Activated T-cell treated with anti-CD3 and anti-CD28 coated beads, Interleukin-2, amount 50 U/mL, for 72 hours (primary cell): ENCODE data around the gene KCNMB1. TPM values are rescaled to one million over a fixed set of nuclear protein-coding genes. Genes with fewer than 3 reads are reported as not detected.

Experiments used
- ATAC-seq, 2 donors: fragments of 150-1000 bp; cut with Tn5 transposase; replicated peaks in 1 of 2; 2 replicates each; pipeline ENCODE4 v1.10.0; 2021; ENCODE audit warnings: moderate library complexity in 2 of 2, mild to moderate bottlenecking in 1 of 2
- DNase-seq, 2 donors: peaks; one replicate each; pipeline ENCODE4 v3.0.0; 2021 to 2022; ENCODE audit warnings: mixed read lengths in 1 of 2
- H3K27ac Mint-ChIP-seq: one replicate; pipeline ENCODE4 v1.8.0; 2022; ENCODE audit warnings: mild to moderate bottlenecking, moderate library complexity, mixed read lengths
- H3K27me3 Mint-ChIP-seq: one replicate; pipeline ENCODE4 v1.8.0; 2022; ENCODE audit warnings: low read depth, mixed read lengths
- H3K36me3 Mint-ChIP-seq, 2 donors: one replicate each; pipeline ENCODE4 v1.8.0; 2022; ENCODE audit warnings: mixed read lengths in 2 of 2, mild to moderate bottlenecking in 1 of 2; ENCODE audit not compliant: insufficient read depth in 2 of 2
- H3K4me1 Mint-ChIP-seq: one replicate; pipeline ENCODE4 v1.8.0; 2022; ENCODE audit warnings: low read depth, mixed read lengths
- H3K4me3 Mint-ChIP-seq, 2 donors: one replicate each; pipeline ENCODE4 v1.8.0; 2022; ENCODE audit warnings: mild to moderate bottlenecking in 2 of 2, mixed read lengths in 2 of 2, moderate library complexity in 2 of 2
- H3K9me3 Mint-ChIP-seq, 2 donors: one replicate each; pipeline ENCODE4 v1.8.0; 2022; ENCODE audit warnings: mixed read lengths in 2 of 2
- total RNA-seq, 2 donors: library from RNA; stranded (reverse); gene quantifications; one replicate each; pipeline ENCODE4 v1.2.3, GENCODE V29; 2022

Gene KCNMB1, protein sequence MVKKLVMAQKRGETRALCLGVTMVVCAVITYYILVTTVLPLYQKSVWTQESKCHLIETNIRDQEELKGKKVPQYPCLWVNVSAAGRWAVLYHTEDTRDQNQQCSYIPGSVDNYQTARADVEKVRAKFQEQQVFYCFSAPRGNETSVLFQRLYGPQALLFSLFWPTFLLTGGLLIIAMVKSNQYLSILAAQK
- not detected for total RNA-seq

- peaks cover 14% of the 10 kb centered on the region for H3K4me1 Mint-ChIP-seq
- DNase-seq, result no peak
Observed at GRCh38 chr5:170388818-170389549, at the start of gene KCNMB1. Gene KCNMB1 (minus strand): TSS chr5:170389367. CDS start chr5:170385447, 3,920 bp downstream.

GRCh38 chr5:170438581-170438980, 49.4 kb upstream of the KCNMB1 start:
- ATAC-seq (no peak), DNase-seq (no peak)
- Mint-ChIP-seq H3K4me1 (no peaks in the 10 kb centered on the region), H3K27me3 (no peaks in the 10 kb centered on the region), H3K9me3 (no peaks in the 10 kb centered on the region), H3K4me3 (no peak overlapping the region), H3K27ac (no peak overlapping the region), H3K36me3 (no peaks in the 10 kb centered on the region)

More at GRCh38 chr5:170388818-170389549, at the start of gene KCNMB1:
- Mint-ChIP-seq H3K4me3 (no peak within 1 kb of the TSS), H3K27me3 (peaks cover 7% of the 10 kb centered on the region), H3K36me3 (no peaks in the 10 kb centered on the region), H3K9me3 (no peaks in the 10 kb centered on the region), H3K27ac (no peak within 1 kb of the TSS)
- ATAC-seq, result no peak

- H3K36me3 Mint-ChIP-seq, result no peaks in the 10 kb centered on the region
- H3K4me1 Mint-ChIP-seq, result no peaks in the 10 kb centered on the region
- no peak for DNase-seq
- no peak overlapping the region for H3K27ac Mint-ChIP-seq
- ATAC-seq, result no peak
- no peaks in the 10 kb centered on the region for H3K9me3 Mint-ChIP-seq
- no peaks in the 10 kb centered on the region for H3K27me3 Mint-ChIP-seq
- H3K4me3 Mint-ChIP-seq, result no peak overlapping the region
Observed at GRCh38 chr5:170437621-170438375, 48.6 kb upstream of the KCNMB1 start.

GRCh38 chr5:170436335-170436734, 47.2 kb upstream of the KCNMB1 start:
- Mint-ChIP-seq H3K36me3 (no peaks in the 10 kb centered on the region), H3K27me3 (no peaks in the 10 kb centered on the region), H3K4me3 (no peak overlapping the region), H3K27ac (no peak overlapping the region), H3K9me3 (no peaks in the 10 kb centered on the region), H3K4me1 (no peaks in the 10 kb centered on the region)
- DNase-seq (no peak), ATAC-seq (no peak)

GRCh38 chr5:170434966-170435605, 45.9 kb upstream of the KCNMB1 start:
- Mint-ChIP-seq H3K9me3 (no peaks in the 10 kb centered on the region), H3K27ac (no peak overlapping the region)
- peak; percentile 67 to 83 for ATAC-seq

GRCh38 chr5:170432669-170433068, 43.5 kb upstream of the KCNMB1 start:
- Mint-ChIP-seq H3K4me1 (no peaks in the 10 kb centered on the region), H3K4me3 (no peak overlapping the region), H3K36me3 (no peaks in the 10 kb centered on the region), H3K27me3 (peaks cover 19% of the 10 kb centered on the region), H3K9me3 (no peaks in the 10 kb centered on the region), H3K27ac (no peak overlapping the region)
- DNase-seq (no peak), ATAC-seq (no peak)

More at GRCh38 chr5:170434966-170435605, 45.9 kb upstream of the KCNMB1 start:
- DNase-seq, result peak; percentile 53 to 72
- Mint-ChIP-seq H3K36me3 (no peaks in the 10 kb centered on the region), H3K27me3 (peaks cover 6% of the 10 kb centered on the region), H3K4me3 (no peak overlapping the region), H3K4me1 (no peaks in the 10 kb centered on the region)

DNA sequence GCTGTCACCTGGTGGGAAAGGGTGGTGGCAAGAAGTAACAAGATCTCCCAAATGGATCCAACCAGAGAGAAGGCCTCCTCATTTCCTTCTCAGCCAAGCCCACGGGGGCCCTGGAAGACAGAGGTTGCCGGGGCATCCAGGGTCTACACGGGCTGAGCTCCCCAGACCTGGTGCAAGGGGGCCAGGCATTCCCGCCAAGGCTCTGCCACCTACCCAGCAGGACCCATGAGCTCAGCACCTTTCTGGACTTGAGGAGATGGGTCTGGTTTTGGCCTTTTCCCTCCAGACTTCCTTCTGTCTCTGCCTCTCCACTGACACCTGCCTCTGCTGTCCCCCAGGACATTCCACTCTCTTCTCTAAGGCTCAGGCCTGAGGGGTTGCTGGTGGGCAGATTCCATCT, 42.4 kb upstream of the KCNMB1 start:
- H3K4me3 Mint-ChIP-seq, result no peak overlapping the region

GRCh38 chr5:170430866-170431437, 41.8 kb upstream of the KCNMB1 start:
- no peak for ATAC-seq
- no peak for DNase-seq
- H3K27me3 Mint-ChIP-seq, result peaks cover 19% of the 10 kb centered on the region
- H3K4me3 Mint-ChIP-seq, result no peak overlapping the region
- no peak overlapping the region for H3K27ac Mint-ChIP-seq
- no peaks in the 10 kb centered on the region for H3K36me3 Mint-ChIP-seq
- no peaks in the 10 kb centered on the region for H3K4me1 Mint-ChIP-seq
- no peaks in the 10 kb centered on the region for H3K9me3 Mint-ChIP-seq

More for the DNA sequence above, 42.4 kb upstream of the KCNMB1 start:
- H3K9me3 Mint-ChIP-seq, result no peaks in the 10 kb centered on the region
- DNase-seq (no peak), ATAC-seq (no peak)
- no peaks in the 10 kb centered on the region for H3K36me3 Mint-ChIP-seq
- no peak overlapping the region for H3K27ac Mint-ChIP-seq
- peaks cover 19% of the 10 kb centered on the region for H3K27me3 Mint-ChIP-seq
- no peaks in the 10 kb centered on the region for H3K4me1 Mint-ChIP-seq

DNA sequence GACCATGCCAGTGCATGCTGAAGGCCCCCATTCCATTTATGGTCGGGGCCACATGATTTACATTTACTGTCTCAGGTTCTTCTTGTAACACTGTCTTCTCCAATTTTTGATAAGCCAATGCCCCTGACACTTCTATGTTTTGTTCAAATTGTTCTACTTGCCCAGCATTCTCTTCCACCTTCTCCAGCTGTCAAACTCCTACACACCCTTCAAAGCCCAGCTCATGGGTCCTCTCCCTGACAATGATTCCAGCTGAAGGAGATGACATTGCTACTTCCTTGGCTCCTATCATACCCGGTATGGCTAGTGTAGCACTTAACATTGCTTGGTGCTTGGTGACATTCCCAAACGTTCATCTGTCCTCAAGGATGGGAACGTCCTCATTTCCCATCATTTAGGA, 41.1 kb upstream of the KCNMB1 start:
- H3K4me3 Mint-ChIP-seq, result no peak overlapping the region
- no peak overlapping the region for H3K27ac Mint-ChIP-seq
- peaks cover 19% of the 10 kb centered on the region for H3K27me3 Mint-ChIP-seq
- no peaks in the 10 kb centered on the region for H3K9me3 Mint-ChIP-seq
- H3K36me3 Mint-ChIP-seq, result no peaks in the 10 kb centered on the region
- DNase-seq (no peak), ATAC-seq (no peak)
- H3K4me1 Mint-ChIP-seq, result no peaks in the 10 kb centered on the region

- H3K27me3 Mint-ChIP-seq, result peaks cover 19% of the 10 kb centered on the region
- ATAC-seq, result no peak
- H3K36me3 Mint-ChIP-seq, result no peaks in the 10 kb centered on the region
- H3K4me1 Mint-ChIP-seq, result no peaks in the 10 kb centered on the region
- no peaks in the 10 kb centered on the region for H3K9me3 Mint-ChIP-seq
- DNase-seq, result no peak
- H3K4me3 Mint-ChIP-seq, result no peak overlapping the region
- H3K27ac Mint-ChIP-seq, result no peak overlapping the region
Observed at GRCh38 chr5:170429014-170429413, 39.8 kb upstream of the KCNMB1 start.

DNA sequence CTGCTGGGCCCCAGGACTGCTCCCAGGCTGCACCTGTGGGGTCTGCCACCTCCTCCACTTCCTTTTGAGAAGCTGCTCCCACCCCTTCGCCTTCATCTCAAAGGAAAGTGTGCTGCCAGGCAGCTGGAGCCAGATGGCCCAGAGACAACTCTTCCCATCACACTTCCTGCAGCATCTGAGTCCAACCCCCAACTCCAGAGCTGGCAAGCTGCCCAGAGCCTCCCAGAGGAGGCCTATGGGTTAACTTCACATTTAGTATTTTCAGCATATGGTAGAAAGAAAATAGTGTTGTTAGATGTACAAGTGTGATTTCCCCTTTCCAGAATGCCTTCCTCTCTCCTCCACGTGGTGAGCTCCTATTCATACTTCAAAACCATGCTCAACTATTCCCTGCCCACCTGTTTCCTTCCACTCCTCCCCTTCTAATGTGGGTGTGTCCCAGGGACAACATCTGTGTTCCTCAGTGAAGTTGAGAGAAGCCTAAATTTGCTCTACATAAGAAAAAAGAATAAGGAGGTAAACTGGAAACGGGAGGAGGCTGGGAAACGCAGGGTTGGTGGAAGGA, 38.6 kb upstream of the KCNMB1 start:
- H3K27ac Mint-ChIP-seq, result no peak overlapping the region
- DNase-seq (no peak), ATAC-seq (no peak)
- no peaks in the 10 kb centered on the region for H3K9me3 Mint-ChIP-seq
- no peak overlapping the region for H3K4me3 Mint-ChIP-seq
- H3K4me1 Mint-ChIP-seq, result no peaks in the 10 kb centered on the region
- peaks cover 19% of the 10 kb centered on the region for H3K27me3 Mint-ChIP-seq
- no peaks in the 10 kb centered on the region for H3K36me3 Mint-ChIP-seq

DNA sequence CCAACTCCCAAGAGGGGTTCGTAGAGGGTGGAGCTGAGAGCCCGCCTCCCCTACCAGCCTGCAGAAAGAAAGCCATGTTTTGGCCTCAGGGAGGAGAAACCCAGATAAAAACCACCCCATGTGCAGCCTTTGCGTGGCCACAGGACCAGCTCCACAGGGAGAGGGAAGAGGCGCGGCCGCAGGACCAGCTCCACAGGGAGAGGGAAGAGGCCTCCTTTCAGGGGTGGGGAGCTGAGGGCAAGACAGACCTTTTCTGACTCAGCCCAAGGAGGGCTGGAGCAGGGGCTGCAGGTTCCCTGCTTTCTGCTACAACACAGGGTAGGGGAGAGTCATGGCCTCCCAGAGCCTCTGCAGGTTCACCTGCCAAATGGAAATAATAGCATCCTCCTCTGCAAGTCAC, 37.6 kb upstream of the KCNMB1 start:
- Mint-ChIP-seq H3K36me3 (no peaks in the 10 kb centered on the region), H3K4me3 (no peak overlapping the region), H3K27ac (no peak overlapping the region), H3K9me3 (no peaks in the 10 kb centered on the region), H3K4me1 (no peaks in the 10 kb centered on the region), H3K27me3 (peaks cover 25% of the 10 kb centered on the region)
- no peak for DNase-seq
- no peak for ATAC-seq
